ENCODE measurements around the gene HSDL2. TPM values are rescaled to one million over a fixed set of nuclear protein-coding genes. Genes with fewer than 3 reads are reported as not detected.
"Not testable (repeated sequence)": the region's sequence is repeated elsewhere in the genome, so short reads cannot be mapped to it uniquely, and the experiment has no call there.

HSDL2 gene
- total RNA-seq, 2 experiments from 2014 or later: 18.4 to 24.1 TPM

GRCh38 chr9:112373666-112374065 lies 6.2 kb upstream of the HSDL2 start:
- H3K9me3 Mint-ChIP-seq: peaks cover 12% of the 10 kb centered on the region
- H3K4me3 Mint-ChIP-seq, H3K27ac Mint-ChIP-seq, DNase-seq, H3K27me3 Mint-ChIP-seq, POLR2A ChIA-PET, CTCF ChIA-PET: not testable (repeated sequence)
- H3K4me1 Mint-ChIP-seq: peaks cover 23% of the 10 kb centered on the region
- peaks cover 16% of the 10 kb centered on the region for H3K36me3 Mint-ChIP-seq (ENCODE audit: low read depth)

- DNase-seq, H3K4me3 Mint-ChIP-seq, H3K27me3 Mint-ChIP-seq, POLR2A ChIA-PET, H3K27ac Mint-ChIP-seq, CTCF ChIA-PET: not testable (repeated sequence)
- Mint-ChIP-seq H3K9me3 (peaks cover 12% of the 10 kb centered on the region), H3K4me1 (peaks cover 26% of the 10 kb centered on the region), H3K36me3 (ENCODE audit: low read depth) (peaks cover 15% of the 10 kb centered on the region)
Measured at GRCh38 chr9:112374232-112374631, 5.7 kb upstream of the HSDL2 start.

GRCh38 chr9:112375361-112375760 lies 4.5 kb upstream of the HSDL2 start:
- Mint-ChIP-seq H3K9me3 (peaks cover 7% of the 10 kb centered on the region), H3K4me3 (no peak overlapping the region), H3K27me3 (no peaks in the 10 kb centered on the region), H3K4me1 (peaks cover 26% of the 10 kb centered on the region), H3K27ac (no peak overlapping the region), H3K36me3 (ENCODE audit: low read depth) (peaks cover 13% of the 10 kb centered on the region)
- no peak for DNase-seq
- ChIA-PET POLR2A (no interaction called here), CTCF (no interaction called here)

GRCh38 chr9:112377087-112377486 lies 2.8 kb upstream of the HSDL2 start:
- no peak overlapping the region for H3K4me3 Mint-ChIP-seq
- DNase-seq: peak; percentile 24

GRCh38 chr9:112377684-112378327 lies 2.1 kb upstream of the HSDL2 start:
- Mint-ChIP-seq H3K27ac (no peak overlapping the region), H3K27me3 (no peaks in the 10 kb centered on the region), H3K4me3 (peak overlapping the region; percentile 99), H3K4me1 (peaks cover 45% of the 10 kb centered on the region), H3K9me3 (peaks cover 3% of the 10 kb centered on the region), H3K36me3 (ENCODE audit: low read depth) (peaks cover 10% of the 10 kb centered on the region)
- ChIA-PET CTCF (interaction anchor here (1.4 to 2.1 kb wide), 2 partner anchors 8 to 11 kb away, joined by 3 to 14 read pairs; no protein-coding TSS in a partner anchor), POLR2A (interaction anchor here (1.2 kb wide), 1 partner anchor 340 kb away, joined by 3 read pairs; the partner anchor contains the start of gene INIP)
- no peak for DNase-seq

More at GRCh38 chr9:112377087-112377486, 2.8 kb upstream of the HSDL2 start:
- Mint-ChIP-seq H3K27ac (peak overlapping the region; percentile 47), H3K36me3 (ENCODE audit: low read depth) (peaks cover 12% of the 10 kb centered on the region), H3K27me3 (no peaks in the 10 kb centered on the region), H3K9me3 (peaks cover 3% of the 10 kb centered on the region), H3K4me1 (peaks cover 39% of the 10 kb centered on the region)
- ChIA-PET POLR2A (no interaction called here), CTCF (interaction anchor here (1.4 kb wide), 1 partner anchor 11 kb away, joined by 3 read pairs; no protein-coding TSS in a partner anchor)

GRCh38 chr9:112378328-112379176 lies 1.4 kb upstream of the HSDL2 start:
- Mint-ChIP-seq H3K27me3 (no peaks in the 10 kb centered on the region), H3K9me3 (peaks cover under 1% of the 10 kb centered on the region), H3K4me3 (peak overlapping the region; percentile 99), H3K36me3 (ENCODE audit: low read depth) (peaks cover 10% of the 10 kb centered on the region), H3K4me1 (peaks cover 49% of the 10 kb centered on the region), H3K27ac (peak overlapping the region; percentile 99)
- ChIA-PET CTCF (interaction anchor here (0.9 to 2.1 kb wide), 7 partner anchors 9 to 326 kb away, joined by 3 to 14 read pairs (median 3); partner anchors contain the start of gene PTBP3), POLR2A (interaction anchor here (1.2 kb wide), 1 partner anchor 340 kb away, joined by 3 read pairs; the partner anchor contains the start of gene INIP)
- peak; percentile 14 for DNase-seq

GRCh38 chr9:112379177-112380101 lies 469 bp upstream of the HSDL2 start:
- no peaks in the 10 kb centered on the region for H3K9me3 Mint-ChIP-seq
- H3K27ac Mint-ChIP-seq: peak overlapping the region; percentile 99
- ChIA-PET POLR2A (interaction anchor here (0.5 to 1.2 kb wide), 7 partner anchors 20 to 378 kb away, joined by 3 to 4 read pairs (median 3); partner anchors contain the start of genes INIP and PTBP3), CTCF (interaction anchor here (0.6 to 2.1 kb wide), 10 partner anchors 10 to 327 kb away, joined by 3 to 14 read pairs (median 3); partner anchors contain the start of gene PTBP3)
- H3K4me3 Mint-ChIP-seq: peak overlapping the region; percentile 99
- H3K36me3 Mint-ChIP-seq (ENCODE audit: low read depth): peaks cover 10% of the 10 kb centered on the region
- peaks cover 53% of the 10 kb centered on the region for H3K4me1 Mint-ChIP-seq
- no peaks in the 10 kb centered on the region for H3K27me3 Mint-ChIP-seq
- peak; percentile 98 for DNase-seq

GRCh38 chr9:112380825-112381221 lies 915 bp downstream of the HSDL2 start:
- H3K4me3 Mint-ChIP-seq: peak overlapping the region; percentile 99
- ChIA-PET CTCF (interaction anchor here (0.7 kb wide), 1 partner anchor 339 kb away, joined by 3 read pairs; no protein-coding TSS in a partner anchor), POLR2A (no interaction called here)
- peaks cover 53% of the 10 kb centered on the region for H3K4me1 Mint-ChIP-seq
- H3K27me3 Mint-ChIP-seq: no peaks in the 10 kb centered on the region
- H3K36me3 Mint-ChIP-seq (ENCODE audit: low read depth): peaks cover 10% of the 10 kb centered on the region
- H3K9me3 Mint-ChIP-seq: no peaks in the 10 kb centered on the region
- DNase-seq: no peak
- H3K27ac Mint-ChIP-seq: peak overlapping the region; percentile 99

- Mint-ChIP-seq H3K27ac (no peak overlapping the region), H3K4me3 (no peak overlapping the region), H3K4me1 (peaks cover 53% of the 10 kb centered on the region), H3K27me3 (no peaks in the 10 kb centered on the region), H3K36me3 (ENCODE audit: low read depth) (peaks cover 5% of the 10 kb centered on the region), H3K9me3 (no peaks in the 10 kb centered on the region)
- DNase-seq: no peak
- POLR2A ChIA-PET: no interaction called here
- CTCF ChIA-PET: no interaction called here
Measured at GRCh38 chr9:112382066-112382465, 2.2 kb downstream of the HSDL2 start.

GRCh38 chr9:112382501-112383364 lies 2.8 kb downstream of the HSDL2 start:
- no peaks in the 10 kb centered on the region for H3K27me3 Mint-ChIP-seq
- H3K4me1 Mint-ChIP-seq: peaks cover 52% of the 10 kb centered on the region
- ChIA-PET CTCF (interaction anchor here (0.5 kb wide), 2 partner anchors 237 to 377 kb away, joined by 3 read pairs; no protein-coding TSS in a partner anchor), POLR2A (no interaction called here)
- H3K4me3 Mint-ChIP-seq: no peak overlapping the region
- no peak for DNase-seq
- no peak overlapping the region for H3K27ac Mint-ChIP-seq
- no peaks in the 10 kb centered on the region for H3K9me3 Mint-ChIP-seq
- peaks cover 7% of the 10 kb centered on the region for H3K36me3 Mint-ChIP-seq (ENCODE audit: low read depth)

- H3K27ac Mint-ChIP-seq: no peak overlapping the region
- no peak for DNase-seq
- peaks cover 8% of the 10 kb centered on the region for H3K36me3 Mint-ChIP-seq (ENCODE audit: low read depth)
- peaks cover 41% of the 10 kb centered on the region for H3K4me1 Mint-ChIP-seq
- H3K27me3 Mint-ChIP-seq: no peaks in the 10 kb centered on the region
- CTCF ChIA-PET: interaction anchor here (1.1 kb wide), 1 partner anchor 22 kb away, joined by 3 read pairs; no protein-coding TSS in a partner anchor
- H3K9me3 Mint-ChIP-seq: no peaks in the 10 kb centered on the region
- no peak overlapping the region for H3K4me3 Mint-ChIP-seq
- POLR2A ChIA-PET: no interaction called here
Measured at GRCh38 chr9:112384219-112384618, 4.3 kb downstream of the HSDL2 start.
